ENCODE measurements around the gene PRKN.

The PRKN gene

DNA sequence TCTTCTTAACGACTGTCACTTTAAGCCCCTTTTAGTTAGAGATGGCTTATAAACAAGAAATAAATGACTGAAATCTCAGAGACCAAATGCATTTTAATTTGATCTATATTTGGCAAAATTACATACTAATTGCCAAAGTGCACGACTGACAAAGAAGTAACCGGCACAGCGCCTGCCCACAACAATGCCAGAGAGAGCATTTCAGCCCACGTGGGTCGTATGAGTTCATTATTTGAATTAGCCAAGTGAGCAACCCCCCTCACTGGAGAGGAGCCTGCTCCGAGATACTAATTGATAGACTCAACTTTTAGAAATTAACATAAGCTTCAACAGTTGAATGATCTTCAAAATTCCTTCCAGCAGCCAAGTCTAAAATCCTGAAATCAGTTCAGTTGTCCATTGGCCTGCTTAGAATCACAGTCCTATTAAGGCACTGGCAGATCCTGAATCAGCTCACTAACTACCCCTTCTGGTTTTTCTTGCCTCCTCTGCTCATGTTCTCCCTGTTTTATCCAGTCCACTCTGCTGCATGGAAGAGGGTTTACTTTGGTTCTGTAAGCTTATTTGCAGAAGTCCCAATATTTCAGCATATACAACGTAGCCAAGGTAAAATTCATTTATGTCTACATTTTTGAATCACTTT is 934.6 kb downstream of the PRKN start:
- no peak for DNase-seq (ENCODE audit: low read depth)

- no peak for DNase-seq (ENCODE audit: low read depth)
These were observed 939.0 kb downstream of the PRKN start for GRCh38 chr6:161788531-161788930.

GRCh38 chr6:161772176-161772575 is 955.4 kb downstream of the PRKN start:
- DNase-seq (ENCODE audit: low read depth): no peak

DNA sequence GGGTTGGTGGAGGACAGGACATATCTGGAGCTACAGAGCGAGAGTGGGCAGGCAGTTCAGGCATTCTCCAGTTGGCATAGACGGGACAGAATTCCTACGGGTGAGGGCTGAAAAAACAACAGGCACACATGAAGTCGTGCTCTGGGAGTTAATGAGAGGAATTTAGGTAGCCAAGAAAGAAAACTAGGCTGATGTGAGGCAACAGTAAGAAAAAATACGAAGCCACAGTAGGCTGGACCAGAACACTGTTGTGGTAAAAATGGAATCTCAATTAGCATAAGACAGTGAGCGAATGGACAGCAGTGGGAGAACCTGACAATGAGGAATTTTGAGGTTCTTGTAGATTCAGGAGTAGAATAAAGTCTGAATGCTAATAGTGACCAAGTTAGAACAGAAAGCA is 965.6 kb downstream of the PRKN start:
- no peak for DNase-seq (ENCODE audit: low read depth)

DNA sequence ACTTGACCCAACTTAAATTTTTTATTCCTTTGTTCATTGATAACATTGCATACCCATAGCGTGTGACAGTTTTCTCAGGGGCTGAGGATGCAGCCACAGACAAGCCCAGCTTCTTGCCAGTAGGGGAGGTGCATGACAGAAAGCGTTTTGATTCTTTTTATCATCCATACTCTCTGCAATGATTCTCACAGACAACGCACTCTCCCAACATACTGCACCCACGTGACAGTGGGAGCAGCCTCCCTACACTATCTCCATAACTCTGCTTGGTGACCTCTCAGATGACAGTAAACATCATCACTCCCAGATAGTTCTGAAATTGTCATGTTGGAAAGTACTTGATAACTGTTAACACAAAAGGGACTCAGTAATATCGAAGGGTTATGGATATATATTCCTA is 972.5 kb downstream of the PRKN start:
- DNase-seq (ENCODE audit: low read depth): no peak

- DNase-seq (ENCODE audit: low read depth): peak; percentile 32
These were observed 976.9 kb downstream of the PRKN start for GRCh38 chr6:161750686-161751085.

DNA sequence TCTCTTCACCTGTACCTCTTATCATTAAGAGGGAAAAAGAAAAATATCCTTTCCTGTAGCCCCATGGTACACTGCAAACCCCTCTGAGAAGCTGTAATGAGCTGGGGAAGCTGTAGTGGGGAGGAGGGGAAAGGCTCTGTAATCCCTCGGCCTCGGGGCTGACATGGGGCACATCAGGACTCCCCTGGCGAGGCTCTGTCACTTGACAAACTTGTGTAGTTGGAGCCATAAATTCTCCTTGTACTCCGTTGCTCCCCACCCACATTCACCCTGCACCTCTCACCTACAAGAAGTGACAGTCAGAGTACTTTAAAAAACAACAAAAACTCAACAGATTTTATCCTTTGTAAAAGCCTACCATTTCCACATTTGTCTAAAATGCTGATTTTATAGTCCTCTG is 978.0 kb downstream of the PRKN start:
- no peak for DNase-seq (ENCODE audit: low read depth)

- DNase-seq (ENCODE audit: low read depth): peak; percentile 38
These were observed 978.8 kb downstream of the PRKN start for GRCh38 chr6:161748535-161749416.

DNA sequence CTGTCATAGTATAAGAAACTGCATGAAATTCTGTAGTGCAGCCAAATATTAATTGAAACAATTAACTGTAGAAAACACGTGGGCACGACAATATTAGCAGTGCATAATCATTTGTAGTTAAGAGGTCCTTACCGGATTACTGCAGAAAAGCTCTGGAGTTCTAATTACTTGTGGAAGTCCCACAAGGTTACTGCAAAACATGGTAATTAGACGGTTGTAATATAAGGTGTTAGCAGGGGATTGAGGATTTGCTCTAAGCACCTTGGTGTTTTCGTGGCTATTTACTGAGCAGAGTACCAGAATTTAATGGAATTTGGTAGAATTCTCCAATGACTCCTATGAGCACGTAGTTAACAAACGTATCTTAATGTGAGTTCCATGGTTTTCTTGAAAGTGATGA is 980.1 kb downstream of the PRKN start:
- DNase-seq (ENCODE audit: low read depth): no peak

DNA sequence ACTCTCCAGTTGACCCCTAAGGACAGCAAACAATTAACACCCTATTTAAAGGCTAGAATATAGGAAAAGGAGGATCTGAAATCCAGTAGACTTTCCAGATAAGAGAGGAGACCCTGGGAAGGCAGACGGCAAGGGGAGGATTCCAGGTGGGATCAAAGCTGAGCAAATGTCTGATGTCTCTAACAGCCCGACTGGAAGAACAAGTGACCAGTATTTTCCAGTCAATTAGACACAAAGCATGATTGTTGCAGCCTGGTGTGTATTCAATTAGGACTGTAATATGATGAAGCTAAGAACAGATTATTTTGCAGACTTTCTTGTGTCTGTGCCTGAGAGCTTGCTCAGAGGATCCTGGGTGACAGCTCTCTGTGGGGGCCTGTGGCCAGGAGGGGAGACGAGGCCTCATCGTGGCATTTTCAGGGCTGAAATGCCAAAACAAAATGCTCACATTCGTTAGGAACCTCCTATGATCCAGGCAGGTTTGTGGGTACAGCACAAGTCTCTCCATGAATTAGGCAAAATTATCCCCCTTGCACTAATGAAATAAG is 981.9 kb downstream of the PRKN start:
- no peak for DNase-seq (ENCODE audit: low read depth)

GRCh38 chr6:161745128-161745527 is 982.4 kb downstream of the PRKN start:
- no peak for DNase-seq (ENCODE audit: low read depth)

DNA sequence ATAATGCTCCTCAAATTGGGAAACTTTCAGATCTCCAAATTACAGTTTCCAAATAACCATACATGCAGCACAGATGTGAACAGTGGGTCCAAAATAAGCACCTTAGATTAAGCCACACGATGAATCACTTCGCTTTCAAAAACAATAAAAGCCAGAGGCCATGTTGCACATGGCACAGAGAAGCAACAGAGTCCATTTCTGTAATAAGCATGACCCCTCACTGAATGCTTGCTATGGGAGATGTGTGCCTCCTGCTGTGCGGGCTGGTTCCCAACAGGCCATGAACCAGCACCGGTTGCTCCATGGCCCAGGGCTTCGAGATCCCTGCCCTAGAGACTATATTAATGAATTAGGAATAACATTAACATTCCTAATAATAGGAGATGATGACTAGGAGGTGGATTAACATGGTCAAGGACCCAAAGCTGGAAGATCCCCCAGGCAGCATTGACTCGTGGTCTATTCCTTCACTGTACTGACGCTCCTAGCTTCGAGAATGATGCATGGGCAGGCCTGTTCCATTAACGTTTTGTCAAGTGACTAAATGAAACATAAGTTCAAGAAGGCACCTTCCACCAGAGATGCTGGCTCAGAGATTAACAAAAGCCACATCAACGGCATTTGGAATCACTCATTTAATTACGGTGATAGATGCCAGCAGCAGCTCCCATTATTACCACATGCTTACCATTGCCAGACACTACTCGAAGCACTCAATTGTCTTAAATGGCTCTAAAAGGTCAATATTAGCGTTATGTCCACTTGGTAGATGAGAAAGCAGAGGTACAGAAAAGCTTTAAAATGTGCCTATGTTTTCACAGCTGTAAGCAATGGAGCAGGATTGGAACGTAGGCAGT is 983.1 kb downstream of the PRKN start:
- no peak for DNase-seq (ENCODE audit: low read depth)

GRCh38 chr6:161743509-161744178 is 983.9 kb downstream of the PRKN start:
- DNase-seq (ENCODE audit: low read depth): no peak

- DNase-seq (ENCODE audit: low read depth): no peak
These were observed 987.1 kb downstream of the PRKN start for GRCh38 chr6:161740486-161740885.

GRCh38 chr6:161736781-161737292 is 990.7 kb downstream of the PRKN start:
- no peak for DNase-seq (ENCODE audit: low read depth)

- DNase-seq (ENCODE audit: low read depth): no peak
These were observed 991.2 kb downstream of the PRKN start for GRCh38 chr6:161736326-161736725.

- no peak for DNase-seq (ENCODE audit: low read depth)
These were observed 995.0 kb downstream of the PRKN start for GRCh38 chr6:161732594-161732993.

DNA sequence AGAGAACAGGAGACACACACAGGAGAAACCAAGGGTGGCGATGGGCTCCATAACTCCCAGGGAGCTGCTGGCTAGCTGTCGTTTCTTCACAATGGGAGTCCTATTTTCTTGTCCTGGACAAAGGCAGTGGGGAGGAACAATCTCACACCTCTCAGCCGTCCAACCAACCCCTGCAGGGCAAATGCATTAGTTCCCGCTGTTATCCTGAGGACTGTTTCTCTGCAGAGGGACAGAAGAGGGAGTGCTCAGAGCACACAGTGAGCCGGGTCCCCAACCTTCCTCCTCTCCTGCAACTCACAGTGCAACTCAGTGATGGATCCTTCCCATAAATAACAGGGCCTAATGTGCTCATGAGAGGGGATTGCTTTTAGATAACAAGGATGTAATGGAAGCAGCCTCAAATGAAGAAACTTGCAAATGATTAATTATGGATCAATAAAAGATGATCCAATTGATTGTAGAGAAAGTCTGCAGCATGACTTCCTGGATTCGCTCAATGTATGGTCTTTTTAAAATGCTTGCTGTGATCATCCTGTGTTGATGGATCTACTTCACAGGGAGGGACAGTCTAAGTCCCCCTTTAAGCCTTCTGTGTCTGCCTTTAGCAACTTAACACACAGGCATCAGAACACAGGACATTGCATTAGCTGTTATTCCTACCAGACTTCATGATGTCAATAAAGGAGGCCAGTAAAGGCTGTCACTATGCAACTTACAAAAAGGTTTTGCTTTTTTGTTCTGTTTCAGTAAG is 1000.3 kb downstream of the PRKN start:
- DNase-seq (ENCODE audit: low read depth): no peak

DNA sequence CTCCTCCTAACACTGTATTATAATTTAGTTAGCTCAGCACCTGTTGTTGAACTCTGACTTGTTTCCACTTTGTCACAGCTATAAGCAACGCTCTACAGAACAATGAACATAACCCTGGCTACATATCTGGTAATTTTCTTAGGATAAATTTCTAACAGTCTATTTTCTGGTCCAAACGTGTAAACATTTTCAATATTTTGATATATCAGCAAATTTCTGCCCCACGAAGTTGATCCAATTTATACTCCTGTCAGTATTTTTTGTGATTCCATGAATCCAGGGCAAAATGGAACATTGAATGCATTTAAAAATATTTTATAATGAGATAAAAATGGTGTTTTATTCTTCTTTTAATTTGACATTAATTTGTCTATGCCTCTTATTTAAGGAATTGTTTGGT is 1005.2 kb downstream of the PRKN start:
- DNase-seq (ENCODE audit: low read depth): no peak

GRCh38 chr6:161721511-161721910 is 1006.1 kb downstream of the PRKN start:
- no peak for DNase-seq (ENCODE audit: low read depth)

GRCh38 chr6:161716176-161716575 is 1011.4 kb downstream of the PRKN start:
- no peak for DNase-seq (ENCODE audit: low read depth)

All from ELR (cell line).